ENCODE results near the gene AGPAT1.

- no peak for TF ChIP-seq GATA3 (IDR thresholded peaks at IDR 0.05; ENCODE audit: low read depth, low read length)
- no peak for TF ChIP-seq GATA2 (IDR thresholded peaks at IDR 0.05; ENCODE audit: low read depth, low read length)
Observed at GRCh38 chr6:32156891-32157290, 19.0 kb downstream of the AGPAT1 start.

Measured in SH-SY5Y (cell line).